NCI-H226 (cell line): ENCODE results near the gene USP16.
A peak's percentile ranks its signal among the peaks of the same experiment; 100 is the strongest.
"Not testable (repeated sequence)": the region's sequence is repeated elsewhere in the genome, so short reads cannot be mapped to it uniquely, and the experiment has no call there.

Experiments used
- DNase-seq: peaks from one replicate; pipeline ENCODE4 v3.0.0-alpha.2; 2015

Gene USP16

GRCh38 chr21:29024474-29025327 is at the start of gene USP16:
USP16 (plus strand) TSS chr21:29024668; CDS start chr21:29027914, 3,246 bp downstream.
- peak; percentile 100 for DNase-seq

DNA sequence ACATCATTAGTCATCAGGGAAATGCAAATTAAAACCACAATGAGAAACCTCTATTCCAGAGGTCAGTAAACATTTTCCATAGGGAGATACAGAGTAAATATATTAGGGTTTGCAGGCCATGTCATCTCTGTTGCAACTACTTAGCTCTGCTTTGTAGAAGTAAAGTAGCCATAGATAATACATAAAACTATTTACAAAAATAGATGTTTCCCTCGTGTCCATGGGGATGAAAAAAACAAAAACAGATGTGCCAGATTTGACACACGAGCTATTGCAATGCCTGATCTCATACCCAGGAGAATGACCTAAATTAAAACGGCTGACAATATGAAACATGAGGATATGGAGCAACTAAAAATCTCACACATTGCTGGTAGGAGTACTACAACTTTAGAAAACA is 49.1 kb upstream of the USP16 start:
- DNase-seq = no peak

DNA sequence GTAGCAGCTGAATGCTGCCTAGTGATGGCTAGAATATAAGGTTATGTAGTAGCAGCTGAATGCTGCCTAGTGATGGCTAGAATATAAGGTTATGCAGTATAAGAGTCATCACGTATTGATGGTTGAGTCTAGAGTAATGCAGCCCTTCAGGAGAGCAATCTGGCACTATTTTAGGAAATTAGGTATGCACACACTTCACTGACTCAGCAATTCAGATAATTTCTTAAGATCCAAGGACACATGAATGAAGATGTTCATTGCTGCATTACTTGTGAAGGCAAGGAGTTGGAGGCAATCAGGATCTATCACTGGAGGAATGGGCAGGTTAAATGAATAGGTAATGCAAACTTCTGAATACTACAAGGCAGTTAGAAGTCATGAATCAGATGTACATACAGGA is 45.4 kb upstream of the USP16 start:
- no peak for DNase-seq

DNA sequence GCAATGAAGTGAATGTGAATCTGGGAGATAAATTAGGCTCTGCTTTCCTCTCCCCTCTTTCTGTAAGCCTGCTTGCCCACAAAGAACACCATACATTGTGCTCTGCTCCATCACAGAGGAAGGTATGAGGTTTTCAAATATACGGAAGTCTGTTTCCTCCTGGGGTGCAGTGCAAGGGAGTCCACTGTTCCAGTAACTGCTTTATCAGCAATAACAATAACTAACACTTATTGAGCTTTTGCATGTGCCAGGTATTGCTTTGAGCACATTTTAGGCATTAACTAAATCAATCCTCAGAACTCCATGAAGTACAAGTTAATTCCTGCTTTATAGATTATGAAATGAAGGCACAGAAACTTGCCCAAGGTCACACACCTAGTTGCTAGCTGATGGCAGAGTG is 41.8 kb upstream of the USP16 start:
- DNase-seq = no peak

GRCh38 chr21:28986677-28987076 is 37.8 kb upstream of the USP16 start:
- DNase-seq = no peak

DNA sequence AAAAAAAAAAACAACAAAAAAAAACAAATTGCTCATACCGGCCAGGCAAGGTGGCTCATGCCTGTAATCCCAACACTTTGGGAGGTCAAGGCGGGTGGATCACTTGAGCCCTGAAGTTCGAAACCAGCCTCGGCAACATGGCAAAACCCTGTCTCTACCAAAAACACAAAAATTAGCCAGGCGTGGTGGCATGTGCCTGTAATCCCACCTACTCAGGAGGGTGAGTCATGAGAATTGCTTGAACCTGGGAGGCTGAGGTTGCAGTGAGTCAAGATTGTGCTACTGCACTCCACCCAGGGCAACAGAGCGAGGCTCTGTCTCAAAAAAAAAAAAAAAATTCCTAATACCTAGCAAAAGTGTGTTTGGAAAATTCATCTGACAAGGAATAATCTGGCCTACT is 36.3 kb upstream of the USP16 start:
- DNase-seq = peak; percentile 64

- DNase-seq = no peak
These were observed 32.5 kb upstream of the USP16 start for GRCh38 chr21:28991861-28992525.

- DNase-seq = peak; percentile 98
These were observed 31.8 kb upstream of the USP16 start, which contains the start of gene LTN1 for GRCh38 chr21:28992526-28993292. LTN1 (minus strand) TSS chr21:28992877; CDS start chr21:28992805, 72 bp downstream.

DNA sequence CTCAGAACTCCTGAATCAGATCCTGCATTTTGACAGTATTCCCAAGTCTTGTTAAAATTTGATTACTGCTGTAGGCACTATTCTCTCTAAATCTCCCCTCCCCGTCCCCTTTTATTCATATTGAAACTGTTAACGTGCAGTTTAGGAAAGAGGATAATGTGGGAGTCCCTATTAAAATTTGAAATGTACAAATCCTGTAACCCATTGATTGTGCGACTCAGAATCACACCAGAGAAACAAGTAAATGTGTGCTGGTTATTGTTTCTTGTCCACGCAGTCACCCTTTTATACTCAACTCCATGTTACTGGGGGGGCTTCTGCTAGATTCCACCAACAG is 31.2 kb upstream of the USP16 start:
- DNase-seq = no peak

DNA sequence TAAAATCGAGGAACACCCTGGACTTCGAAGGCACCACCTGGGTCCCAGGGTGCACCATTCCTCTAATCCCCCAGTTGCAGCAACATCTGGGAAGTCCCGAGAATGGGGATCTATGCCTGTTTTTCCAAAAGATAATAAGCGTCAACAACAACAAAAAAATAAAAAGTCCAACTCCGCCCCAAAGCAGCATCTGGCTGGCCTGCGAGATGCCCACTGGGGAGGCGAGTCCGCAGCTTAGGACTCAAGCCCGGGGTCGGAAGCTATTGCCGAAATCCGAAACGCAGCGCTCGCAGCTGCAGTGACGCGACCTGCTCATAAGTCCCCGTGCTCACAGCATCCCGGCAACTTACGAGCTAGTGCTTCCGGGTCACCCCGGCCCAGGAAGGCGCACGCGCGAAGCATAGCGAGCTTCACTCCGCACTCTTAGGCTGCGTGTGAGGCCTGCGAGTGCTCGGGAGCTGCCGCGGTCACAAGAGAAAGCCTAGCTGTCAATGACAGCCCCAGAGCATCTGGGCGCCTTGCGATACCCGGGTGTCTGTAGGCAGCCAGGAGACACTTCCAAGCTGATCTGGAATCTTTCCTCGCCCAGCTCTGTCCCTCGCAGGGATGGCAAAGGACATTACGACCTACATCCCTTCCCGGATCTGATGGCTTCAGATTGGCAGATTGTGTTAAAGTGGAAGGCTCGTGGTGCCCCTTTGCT is 21.9 kb upstream of the USP16 start:
- peak; percentile 96 for DNase-seq

- peak; percentile 38 for DNase-seq
These were observed 18.8 kb upstream of the USP16 start for GRCh38 chr21:29005696-29006095.

DNA sequence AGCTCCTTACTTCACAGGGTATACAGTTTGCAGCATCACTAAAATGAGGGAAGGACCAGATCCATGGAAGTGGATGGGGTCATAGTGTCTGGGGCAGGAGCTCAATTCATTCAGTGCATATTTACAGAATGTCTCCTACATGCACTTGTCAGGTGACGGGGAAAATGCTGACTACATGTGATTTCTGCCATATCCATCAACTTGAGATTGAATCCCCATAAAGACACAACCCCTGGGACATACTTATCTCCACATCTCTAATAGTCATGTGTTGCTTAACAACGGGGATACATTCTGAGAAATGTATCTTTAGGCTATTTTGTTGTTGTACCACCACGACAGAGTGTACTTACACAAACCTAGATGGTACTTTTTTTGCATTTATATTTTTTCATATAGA is 17.3 kb upstream of the USP16 start:
- no peak for DNase-seq

DNA sequence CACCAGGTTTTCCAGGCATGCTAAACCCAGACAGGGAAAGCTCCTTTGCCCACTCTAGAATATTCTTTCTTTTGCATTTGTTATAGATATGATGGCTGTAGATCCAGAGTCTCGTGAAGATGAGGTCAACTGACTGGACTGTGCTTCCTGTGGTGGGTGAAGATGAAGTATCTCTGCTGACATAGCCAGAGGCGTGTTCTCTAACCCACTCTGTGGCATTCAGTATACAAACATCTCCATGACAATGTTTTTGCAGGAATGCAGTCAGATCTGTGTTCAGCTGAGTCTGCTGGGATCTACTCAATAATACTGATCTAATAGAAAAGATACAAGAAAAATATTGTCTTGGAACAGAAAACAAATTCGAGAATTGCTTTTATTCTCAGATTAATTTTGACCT is 16.7 kb upstream of the USP16 start:
- DNase-seq = peak; percentile 6

GRCh38 chr21:29008367-29008766 is 16.1 kb upstream of the USP16 start:
- DNase-seq = no peak

- DNase-seq = not testable (repeated sequence)
These were observed 13.2 kb upstream of the USP16 start for GRCh38 chr21:29011236-29011635.

DNA sequence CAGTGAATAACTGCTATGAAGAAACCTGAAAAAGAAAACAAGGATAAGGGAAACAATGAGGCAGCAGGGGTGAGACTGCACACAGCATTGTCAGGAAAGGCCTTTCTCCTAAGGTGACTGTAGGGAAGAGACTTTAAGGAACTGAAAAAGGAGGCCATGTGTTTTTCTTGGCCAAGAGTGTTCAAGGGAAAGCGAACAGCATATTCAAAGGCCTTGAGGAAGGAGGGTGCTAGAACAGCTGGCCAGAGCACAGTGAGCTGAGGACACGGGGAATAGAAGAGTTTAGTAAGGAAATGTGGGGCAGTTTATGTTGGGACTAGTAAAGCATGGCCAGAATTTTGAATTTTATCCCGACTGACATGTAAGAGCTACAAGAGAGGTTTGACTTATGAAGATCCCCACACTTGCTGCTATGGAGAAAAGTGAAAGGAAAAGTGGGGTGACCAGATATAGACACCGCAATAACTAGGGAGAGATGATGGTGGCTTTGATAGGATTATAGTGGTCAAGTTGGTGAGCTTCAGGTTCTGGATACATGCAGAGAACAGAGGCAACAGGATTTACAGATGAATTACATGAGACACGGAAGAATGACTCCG is 6.7 kb upstream of the USP16 start:
- DNase-seq = no peak

DNA sequence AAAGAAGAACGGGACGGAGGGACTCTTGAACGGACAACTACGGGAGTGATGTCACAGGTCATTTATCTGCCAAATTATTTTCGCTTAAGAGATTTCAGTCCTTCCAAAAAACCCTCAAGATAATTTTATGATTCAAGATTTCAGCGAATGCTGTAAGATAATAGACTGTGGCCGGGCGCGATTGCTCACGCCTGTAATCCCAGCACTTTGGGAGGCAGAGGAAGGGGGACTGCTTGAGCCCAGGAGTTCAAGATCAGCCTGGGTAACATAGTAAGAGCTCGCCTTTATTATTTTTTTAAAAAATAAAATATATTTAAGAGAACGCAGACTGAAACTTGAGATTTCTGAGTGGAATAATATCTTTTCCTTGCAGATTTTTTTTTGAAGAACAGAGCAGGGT is 5.9 kb upstream of the USP16 start:
- no peak for DNase-seq

GRCh38 chr21:29022166-29022565 is 2.3 kb upstream of the USP16 start:
- no peak for DNase-seq

DNA sequence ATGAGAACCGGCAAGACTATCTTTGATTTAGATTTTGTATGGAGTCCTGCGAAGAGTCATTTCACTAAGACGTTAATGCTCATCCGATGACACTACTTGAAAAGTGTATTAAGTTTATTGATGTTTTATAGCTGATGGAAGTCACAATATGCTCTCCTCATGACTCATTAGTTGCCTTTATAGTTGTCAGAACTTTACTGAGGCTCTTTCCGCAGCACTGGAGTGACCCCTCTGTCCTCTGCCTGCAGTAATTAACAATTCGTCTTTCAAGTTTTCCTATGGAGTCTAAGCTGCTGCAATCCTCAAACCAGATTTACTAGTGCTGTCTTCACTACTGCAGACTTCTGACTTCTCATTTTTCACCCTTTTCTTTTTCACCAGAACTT is 853 bp downstream of the USP16 start:
- no peak for DNase-seq

GRCh38 chr21:29029524-29029923 is 5.1 kb downstream of the USP16 start:
- DNase-seq = no peak

DNA sequence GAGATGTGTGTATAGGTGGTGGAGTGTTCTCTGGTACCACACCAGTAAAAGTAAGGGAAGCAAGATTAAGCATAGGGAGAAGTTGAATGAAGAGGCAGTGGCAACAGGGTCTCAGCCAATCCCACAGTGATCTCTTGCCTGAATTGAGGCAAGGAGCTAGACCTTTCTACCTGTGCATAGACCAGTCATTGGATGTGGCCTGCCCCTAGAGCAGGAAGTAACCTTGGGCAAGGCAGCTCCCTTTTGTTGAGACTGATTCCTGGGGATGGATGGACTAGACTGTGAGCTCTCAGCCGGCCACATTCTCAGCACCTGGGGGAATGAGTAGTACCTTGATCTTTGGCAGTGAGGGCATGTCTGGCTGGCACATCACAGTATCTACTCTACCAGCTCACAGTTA is 6.4 kb downstream of the USP16 start:
- DNase-seq = no peak

GRCh38 chr21:29033301-29033700 is 8.8 kb downstream of the USP16 start:
- no peak for DNase-seq

GRCh38 chr21:29033871-29034270 is 9.4 kb downstream of the USP16 start:
- no peak for DNase-seq
